Calu3 (cell line): ENCODE measurements around the gene BGLAP. TPM values are rescaled to one million over a fixed set of nuclear protein-coding genes. Genes with fewer than 3 reads are reported as not detected.

Experiments
- BruUV-seq: library from RNA; stranded (reverse); fragments of 400-500 nt; replicated peaks from 2 replicates; lab custom pipeline; 2021; lab: Mats Ljungman, UMichigan
- CTCF ChIA-PET: fragments of 300-600 bp; sonication (Branson Sonifier 250); formaldehyde crosslinking; loops from one replicate; lab custom pipeline; 2022; ENCODE audit warnings: antibody characterized with exemption; lab: Charles Lee
- DNase-seq: peaks from one replicate; pipeline ENCODE4 v3.0.0; 2022
- H3K27ac Mint-ChIP-seq: one replicate; pipeline ENCODE4 v1.8.0; 2022; ENCODE audit warnings: mixed read lengths; ENCODE audit not compliant: unreplicated experiment
- H3K27me3 Mint-ChIP-seq: one replicate; pipeline ENCODE4 v1.8.0; 2022; ENCODE audit warnings: mixed read lengths; ENCODE audit not compliant: unreplicated experiment
- H3K36me3 Mint-ChIP-seq: one replicate; pipeline ENCODE4 v1.8.0; 2022; ENCODE audit warnings: mild to moderate bottlenecking, moderate library complexity, mixed read lengths; ENCODE audit not compliant: insufficient read depth, unreplicated experiment
- H3K4me1 Mint-ChIP-seq: one replicate; pipeline ENCODE4 v1.8.0; 2022; ENCODE audit warnings: mild to moderate bottlenecking, low read depth, mixed read lengths; ENCODE audit not compliant: unreplicated experiment
- H3K4me3 Mint-ChIP-seq: one replicate; pipeline ENCODE4 v1.8.0; 2022; ENCODE audit warnings: mild to moderate bottlenecking, low read depth, moderate library complexity, mixed read lengths; ENCODE audit not compliant: unreplicated experiment
- H3K9me3 Mint-ChIP-seq: one replicate; pipeline ENCODE4 v1.8.0; 2022; ENCODE audit warnings: low read depth, mixed read lengths; ENCODE audit not compliant: unreplicated experiment
- CTCF ChIP-seq: fragments of 200-600 bp; IDR thresholded peaks from one replicate; pipeline ENCODE4 v1.8.0; 2022; ENCODE audit warnings: antibody characterized with exemption; ENCODE audit not compliant: unreplicated experiment
- intact Hi-C: fragments of 100-400 bp; cut with micrococcal nuclease; formaldehyde crosslinking; loops from one replicate; pipeline ENCODE4 v1.10.0; 2022; ENCODE audit not compliant: unreplicated experiment
- total RNA-seq: library from RNA; stranded (reverse); gene quantifications from 2 replicates; pipeline ENCODE4 v1.2.3, GENCODE V29; 2022

BGLAP gene
- total RNA-seq, 1 experiment from 2014 or later, result 2.6 TPM

- Mint-ChIP-seq H3K4me3 (no peak overlapping the region), H3K4me1 (no peaks in the 10 kb centered on the region), H3K9me3 (no peaks in the 10 kb centered on the region), H3K27ac (no peak overlapping the region), H3K27me3 (no peaks in the 10 kb centered on the region), H3K36me3 (peaks cover 21% of the 10 kb centered on the region)
- TF ChIP-seq CTCF, result no peak
- no TSS peak for BruUV-seq
- DNase-seq, result no peak
- CTCF ChIA-PET, result interaction anchor here (0.7 to 1.4 kb wide), 3 partner anchors 18 to 85 kb away, joined by 3 to 9 read pairs (median 6); partner anchors contain the start of gene PAQR6
- intact Hi-C loops, result no loop called here
Observed at GRCh38 chr1:156230473-156230837, 11.5 kb upstream of the BGLAP start.

- Mint-ChIP-seq H3K4me1 (no peaks in the 10 kb centered on the region), H3K4me3 (no peak overlapping the region), H3K9me3 (no peaks in the 10 kb centered on the region), H3K27ac (no peak overlapping the region), H3K36me3 (peaks cover 21% of the 10 kb centered on the region), H3K27me3 (no peaks in the 10 kb centered on the region)
- intact Hi-C loops, result no loop called here
- DNase-seq, result no peak
- no TSS peak for BruUV-seq
- CTCF ChIA-PET, result interaction anchor here (0.5 to 1.3 kb wide), 4 partner anchors 9 to 264 kb away, joined by 3 to 5 read pairs (median 4); no protein-coding TSS in a partner anchor
- no peak for TF ChIP-seq CTCF
Observed at GRCh38 chr1:156232201-156232894, 9.6 kb upstream of the BGLAP start.

- Mint-ChIP-seq H3K27ac (no peak overlapping the region), H3K4me3 (no peak overlapping the region), H3K9me3 (no peaks in the 10 kb centered on the region), H3K27me3 (no peaks in the 10 kb centered on the region), H3K36me3 (peaks cover 14% of the 10 kb centered on the region), H3K4me1 (no peaks in the 10 kb centered on the region)
- TF ChIP-seq CTCF, result no peak
- DNase-seq, result no peak
- CTCF ChIA-PET, result interaction anchor here (0.6 to 0.7 kb wide), 2 partner anchors 8 to 1564 kb away, joined by 7 read pairs; no protein-coding TSS in a partner anchor
- no TSS peak for BruUV-seq
- intact Hi-C loops, result no loop called here
Observed at GRCh38 chr1:156233426-156234127, 8.4 kb upstream of the BGLAP start.

- no peak for TF ChIP-seq CTCF
- CTCF ChIA-PET, result no interaction called here
- Mint-ChIP-seq H3K4me3 (no peak overlapping the region), H3K27ac (no peak overlapping the region), H3K9me3 (no peaks in the 10 kb centered on the region), H3K27me3 (no peaks in the 10 kb centered on the region), H3K4me1 (no peaks in the 10 kb centered on the region), H3K36me3 (peaks cover 22% of the 10 kb centered on the region)
- intact Hi-C loops, result no loop called here
- BruUV-seq, result no TSS peak
- DNase-seq, result no peak
Observed at GRCh38 chr1:156236164-156236563, 5.8 kb upstream of the BGLAP start.
